AG10803 (cell line): ENCODE results near the gene PHGDH.

Experiments
- DNase-seq: peaks from one replicate; pipeline ENCODE4 v3.0.0; 2010; ENCODE audit warnings: low read depth
- H3K4me3 ChIP-seq: 2 replicates; pipeline ENCODE4 v1.5.1; 2011; ENCODE audit warnings: mild to moderate bottlenecking, low read length, control low read depth
- CTCF ChIP-seq: conservative IDR thresholded peaks from 2 replicates; pipeline ENCODE4 v1.5.1; 2011; ENCODE audit warnings: mild to moderate bottlenecking, low read length, control low read depth, inconsistent platforms

Gene PHGDH

GRCh38 chr1:119762409-119762808 is 50.7 kb downstream of the PHGDH start:
- no peak for TF ChIP-seq CTCF
- H3K4me3 ChIP-seq, result no peak overlapping the region
- no peak for DNase-seq

- no peak for TF ChIP-seq CTCF
- no peak for DNase-seq
- H3K4me3 ChIP-seq, result no peak overlapping the region
Measured at GRCh38 chr1:119762953-119763352, 51.2 kb downstream of the PHGDH start.

- DNase-seq, result no peak
- no peak for TF ChIP-seq CTCF
- no peak overlapping the region for H3K4me3 ChIP-seq
Measured at GRCh38 chr1:119764220-119764619, 52.5 kb downstream of the PHGDH start.

GRCh38 chr1:119766374-119766794 is 54.6 kb downstream of the PHGDH start:
- DNase-seq, result no peak
- H3K4me3 ChIP-seq, result no peak overlapping the region
- no peak for TF ChIP-seq CTCF

GRCh38 chr1:119767486-119767885 is 55.8 kb downstream of the PHGDH start:
- no peak for DNase-seq
- H3K4me3 ChIP-seq, result no peak overlapping the region
- no peak for TF ChIP-seq CTCF

GRCh38 chr1:119768778-119769177 is 57.0 kb downstream of the PHGDH start, which contains the start of gene HMGCS2:
TSS of gene HMGCS2 (minus strand) at chr1:119768905. CDS start at chr1:119768844, 61 bp downstream.
- DNase-seq, result no peak
- no peak for TF ChIP-seq CTCF

GRCh38 chr1:119771016-119771415 is 59.3 kb downstream of the PHGDH start:
- no peak for TF ChIP-seq CTCF
- H3K4me3 ChIP-seq, result no peak overlapping the region
- no peak for DNase-seq

More at GRCh38 chr1:119768778-119769177, 57.0 kb downstream of the PHGDH start, which contains the start of gene HMGCS2:
- no peak within 1 kb of the TSS for H3K4me3 ChIP-seq
